ENCODE measurements around the gene CACNA1I. TPM values are rescaled to one million over a fixed set of nuclear protein-coding genes. Genes with fewer than 3 reads are reported as not detected.

The CACNA1I gene
- total RNA-seq, 1 experiment from 2014 or later, result 2.1 TPM

- ATAC-seq (peak; percentile 51; the same call in 1 of the 2 replicates), DNase-seq (ENCODE audit: low spot score) (peak; percentile 53)
- ChIA-PET CTCF (interaction anchor here (1.0 to 2.8 kb wide), 6 partner anchors 10 to 370 kb away, joined by 3 to 15 read pairs (median 4); no protein-coding TSS in a partner anchor), POLR2A (no interaction called here)
- TF ChIP-seq SOX15 (CRISPR knock-in tag; IDR thresholded peaks at IDR 0.05) (no peak), NFYB (CRISPR knock-in tag; conservative IDR thresholded peaks at IDR 0.05; ENCODE audit: low read depth) (no peak), JAZF1 (CRISPR knock-in tag; IDR thresholded peaks at IDR 0.05) (no peak), ESRRA (CRISPR knock-in tag; IDR thresholded peaks at IDR 0.05; ENCODE audit: borderline replicate concordance) (no peak), ZNF138 (CRISPR knock-in tag; conservative IDR thresholded peaks at IDR 0.05) (no peak), AR (CRISPR knock-in tag; IDR thresholded peaks at IDR 0.05) (no peak), NFE2L1 (CRISPR knock-in tag; IDR thresholded peaks at IDR 0.05) (no peak), RELA (CRISPR knock-in tag; IDR thresholded peaks at IDR 0.05; ENCODE audit: borderline replicate concordance) (no peak), NR3C1 (CRISPR knock-in tag; conservative IDR thresholded peaks at IDR 0.05; ENCODE audit: low read depth) (no peak), JUN (CRISPR knock-in tag; IDR thresholded peaks at IDR 0.05) (no peak)
- Mint-ChIP-seq H3K27me3 (ENCODE audit: low read depth) (peaks cover 6% of the 10 kb centered on the region), H3K27ac (no peak overlapping the region), H3K4me3 (no peak overlapping the region), H3K4me1 (0 out of 2 replicates have a peak, but pooled peaks cover 2% of the 10 kb centered on the region), H3K9me3 (no peaks in the 10 kb centered on the region), H3K36me3 (no peaks in the 10 kb centered on the region)
These were observed 84.5 kb downstream of the CACNA1I start for GRCh38 chr22:39655004-39655579.

- TF ChIP-seq ZSCAN18 (CRISPR knock-in tag; IDR thresholded peaks at IDR 0.05) (no peak), TEAD1 (CRISPR knock-in tag; IDR thresholded peaks at IDR 0.05) (no peak), RELA (CRISPR knock-in tag; IDR thresholded peaks at IDR 0.05; ENCODE audit: borderline replicate concordance) (no peak), MYBL2 (CRISPR knock-in tag; IDR thresholded peaks at IDR 0.05) (no peak), NFATC4 (CRISPR knock-in tag; IDR thresholded peaks at IDR 0.05) (no peak), ZNF281 (CRISPR knock-in tag; IDR thresholded peaks at IDR 0.05) (no peak)
- Mint-ChIP-seq H3K4me3 (no peak overlapping the region), H3K9me3 (no peaks in the 10 kb centered on the region), H3K27me3 (ENCODE audit: low read depth) (peaks cover 11% of the 10 kb centered on the region), H3K27ac (no peak overlapping the region), H3K4me1 (0 out of 2 replicates have a peak, but pooled peaks cover 2% of the 10 kb centered on the region), H3K36me3 (no peaks in the 10 kb centered on the region)
- no peak for ATAC-seq
- ChIA-PET POLR2A (no interaction called here), CTCF (interaction anchor here (0.6 to 2.8 kb wide), 8 partner anchors 9 to 1558 kb away, joined by 3 to 15 read pairs (median 4); no protein-coding TSS in a partner anchor)
- DNase-seq (ENCODE audit: low spot score), result no peak
These were observed 85.3 kb downstream of the CACNA1I start for GRCh38 chr22:39655831-39656230.
